ENCODE results near the gene ZNF407.

DNA sequence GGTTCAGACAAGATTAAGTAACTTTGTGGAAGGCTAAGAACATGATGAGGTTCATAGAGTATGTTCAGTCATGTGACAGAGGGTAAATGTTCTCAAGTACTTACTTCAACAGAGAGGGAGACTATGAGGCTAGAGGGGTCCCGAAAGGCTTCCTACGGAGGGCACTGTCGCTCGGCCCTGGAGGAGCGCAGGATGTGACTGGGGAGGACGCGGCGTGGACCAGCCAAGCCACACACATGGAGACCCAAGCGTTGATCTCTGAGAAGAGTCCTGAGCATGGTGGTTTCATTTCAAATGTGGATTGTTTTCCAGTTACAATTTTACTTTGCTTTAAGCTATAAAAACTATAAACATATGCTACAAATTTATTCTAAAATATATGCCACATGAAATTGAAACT is 383.8 kb downstream of the ZNF407 start:
- no peak for TF ChIP-seq CTCF (IDR thresholded peaks at IDR 0.05)
- TF ChIP-seq POLR2A (IDR thresholded peaks at IDR 0.05), result no peak

All from testis (tissue), 2 donors.